ENCODE results near the gene BZW2.

- TF ChIP-seq CTCF (IDR thresholded peaks at IDR 0.05) (no peak), EZH2 (IDR thresholded peaks at IDR 0.05) (no peak)
These were observed 591 bp downstream of the BZW2 start for GRCh38 chr7:16646472-16647072.
